ENCODE data around the gene IMMP2L.

The IMMP2L gene

GRCh38 chr7:111235709-111236108, 326.6 kb downstream of the IMMP2L start:
- no peak for TF ChIP-seq CTCF (conservative IDR thresholded peaks at IDR 0.05)
- no peak overlapping the region for H3K27ac ChIP-seq

DNA sequence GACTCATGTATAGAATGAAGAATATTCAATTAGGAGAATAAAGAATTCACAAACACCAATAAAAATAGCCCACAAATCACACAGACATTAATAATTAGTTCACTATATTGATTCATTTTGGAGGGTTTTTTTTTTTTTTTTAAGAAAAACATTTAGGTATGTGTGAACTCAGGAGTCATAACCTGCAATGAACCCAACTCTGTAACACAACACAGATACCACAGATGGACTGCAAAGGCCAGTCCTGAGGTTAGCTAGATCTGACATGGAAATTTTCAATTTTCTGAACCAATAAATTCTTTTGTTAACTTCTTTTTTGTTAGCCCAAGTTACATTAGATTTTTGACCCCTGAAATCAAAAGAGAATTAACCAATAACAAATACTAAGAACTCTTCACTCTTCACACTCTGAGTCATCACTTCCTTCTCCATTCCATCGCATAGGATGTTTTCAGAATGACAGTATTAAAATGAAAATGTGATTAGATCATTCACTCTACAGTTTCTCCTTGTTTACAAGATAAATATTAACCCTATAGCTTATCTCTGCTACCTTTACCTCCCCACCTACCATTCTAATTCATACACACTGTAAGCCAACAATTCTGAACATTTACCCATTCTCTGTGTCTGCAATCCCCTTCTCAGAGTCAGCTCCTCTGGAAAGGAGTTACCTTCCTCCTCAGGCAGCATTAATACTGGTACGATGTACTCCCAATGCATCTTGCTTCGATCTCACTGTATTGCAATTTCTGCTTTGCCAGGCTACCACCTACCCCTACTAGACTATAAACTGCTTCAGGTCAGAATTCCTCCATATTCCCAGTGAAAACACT, 329.8 kb downstream of the IMMP2L start:
- H3K27ac ChIP-seq: no peak overlapping the region
- no peak for TF ChIP-seq CTCF (conservative IDR thresholded peaks at IDR 0.05)

- no peak overlapping the region for H3K27ac ChIP-seq
- no peak for TF ChIP-seq CTCF (conservative IDR thresholded peaks at IDR 0.05)
Measured at GRCh38 chr7:111229916-111230315, 332.4 kb downstream of the IMMP2L start.

GRCh38 chr7:111229181-111229740, 333.0 kb downstream of the IMMP2L start:
- no peak for TF ChIP-seq CTCF (conservative IDR thresholded peaks at IDR 0.05)
- H3K27ac ChIP-seq: no peak overlapping the region

DNA sequence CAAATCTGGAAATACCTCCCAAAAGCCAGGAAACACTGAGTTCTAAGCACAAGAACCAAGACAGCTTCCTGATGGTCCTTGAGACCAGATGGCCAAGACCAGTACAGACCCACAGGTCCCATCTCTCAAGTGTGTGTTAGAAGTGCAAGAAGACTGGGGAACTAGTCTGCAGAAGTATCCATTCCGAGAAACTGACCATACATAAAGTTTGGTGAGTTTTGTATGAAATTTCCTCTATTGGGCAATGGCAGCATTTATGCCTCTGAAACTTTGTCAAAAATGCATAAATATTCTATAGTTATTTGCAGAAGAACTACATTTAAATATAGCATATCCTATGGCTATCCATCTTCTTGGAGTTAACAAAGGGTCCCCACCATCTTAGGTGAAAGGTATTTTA, 333.9 kb downstream of the IMMP2L start:
- TF ChIP-seq CTCF (conservative IDR thresholded peaks at IDR 0.05): no peak
- no peak overlapping the region for H3K27ac ChIP-seq

DNA sequence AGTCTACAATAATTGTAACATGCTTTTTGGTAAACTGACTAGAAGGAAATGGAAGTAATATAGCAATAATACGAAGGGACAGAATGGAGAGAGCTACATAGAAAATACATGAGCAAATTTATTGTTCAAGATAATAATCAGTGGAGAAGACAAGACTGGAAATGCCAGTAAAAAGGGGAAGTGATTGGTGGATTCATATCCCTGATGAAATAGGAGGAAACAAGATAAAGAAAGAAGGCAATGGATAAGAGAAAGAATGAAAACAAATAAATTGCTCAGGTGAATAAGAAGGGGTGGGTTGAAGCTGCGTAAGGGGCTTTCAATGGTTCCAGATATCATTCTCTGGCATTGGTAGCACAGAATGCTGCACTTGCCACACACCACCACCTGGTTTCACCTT, 335.5 kb downstream of the IMMP2L start:
- TF ChIP-seq CTCF (conservative IDR thresholded peaks at IDR 0.05): no peak
- no peak overlapping the region for H3K27ac ChIP-seq

DNA sequence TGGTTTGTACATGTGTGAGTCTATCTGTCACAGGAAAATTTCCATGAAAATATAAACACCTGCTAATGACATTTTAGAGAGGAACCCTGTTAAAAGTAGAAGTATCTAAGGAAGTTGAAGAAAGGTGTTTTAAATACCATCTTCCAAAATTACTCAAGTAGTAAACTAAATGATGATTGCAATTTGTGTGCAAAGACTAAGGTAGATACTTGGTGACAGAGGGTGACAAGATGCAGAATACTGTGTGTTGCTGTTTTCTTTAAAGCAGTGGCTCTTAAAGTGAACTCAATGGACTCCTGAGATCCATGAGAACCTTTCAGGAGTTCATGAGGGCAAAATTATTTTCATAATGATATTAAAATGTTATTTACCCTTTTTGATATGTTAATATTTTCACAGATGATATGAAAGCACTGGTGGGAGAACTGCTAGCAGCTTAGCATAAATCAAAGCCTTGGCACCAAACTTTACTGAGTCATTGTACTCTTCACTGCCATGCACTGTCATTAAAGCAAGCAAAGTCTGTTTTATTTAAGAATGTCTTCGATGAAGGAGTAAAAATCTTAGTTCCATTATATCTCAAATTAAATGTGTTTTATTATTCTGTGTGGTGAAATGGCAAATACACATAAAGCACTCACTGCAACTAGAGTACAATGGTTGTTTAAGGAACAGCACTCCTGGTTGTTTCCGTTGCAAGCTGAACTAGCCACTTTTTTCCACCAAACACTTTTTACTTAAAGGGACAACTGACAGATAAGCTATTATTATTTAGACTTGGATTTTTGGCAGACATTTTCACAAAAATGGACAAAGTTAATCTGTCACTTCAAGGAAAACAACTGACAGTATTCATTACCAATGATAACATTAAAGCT, 337.7 kb downstream of the IMMP2L start:
- no peak for TF ChIP-seq CTCF (conservative IDR thresholded peaks at IDR 0.05)

More for the DNA sequence above, 337.7 kb downstream of the IMMP2L start:
- no peak overlapping the region for H3K27ac ChIP-seq
